DMS153 treated with DMSO at 0.1 percent for 48 hours (cell line): ENCODE measurements around the gene OGT.
"Not testable (repeated sequence)": the region's sequence is repeated elsewhere in the genome, so short reads cannot be mapped to it uniquely, and the experiment has no call there.

Experiments used
- DNase-seq: peaks from one replicate; lab custom pipeline; 2025; ENCODE audit not compliant: unreplicated experiment; lab: John Stamatoyannopoulos, UW

The OGT gene

GRCh38 chrX:71532753-71533425 lies at the start of gene OGT:
Gene OGT, plus strand, starts transcription at chrX:71533104. Its CDS starts 196 bp downstream, at chrX:71533300.
- DNase-seq: peak; percentile 47

- DNase-seq: no peak
Observed at GRCh38 chrX:71487814-71488213, 45.1 kb upstream of the OGT start.

- DNase-seq: no peak
Observed at GRCh38 chrX:71489540-71489939, 43.4 kb upstream of the OGT start.

- DNase-seq: no peak
Observed at GRCh38 chrX:71492231-71493065, 40.5 kb upstream of the OGT start.

GRCh38 chrX:71493111-71493613 lies 39.7 kb upstream of the OGT start:
- no peak for DNase-seq

GRCh38 chrX:71495979-71496378 lies 36.9 kb upstream of the OGT start:
- DNase-seq: not testable (repeated sequence)

GRCh38 chrX:71496476-71496875 lies 36.4 kb upstream of the OGT start:
- no peak for DNase-seq

- not testable (repeated sequence) for DNase-seq
Observed at GRCh38 chrX:71502080-71502479, 30.8 kb upstream of the OGT start.

- DNase-seq: no peak
Observed at GRCh38 chrX:71504346-71504745, 28.6 kb upstream of the OGT start.

- no peak for DNase-seq
Observed at GRCh38 chrX:71509289-71509688, 23.6 kb upstream of the OGT start.

GRCh38 chrX:71510161-71510560 lies 22.7 kb upstream of the OGT start:
- DNase-seq: no peak

- DNase-seq: not testable (repeated sequence)
Observed at GRCh38 chrX:71513731-71514130, 19.2 kb upstream of the OGT start.

GRCh38 chrX:71514367-71515037 lies 18.4 kb upstream of the OGT start:
- DNase-seq: no peak

- DNase-seq: no peak
Observed at GRCh38 chrX:71515038-71515396, 17.9 kb upstream of the OGT start.

- no peak for DNase-seq
Observed at GRCh38 chrX:71525316-71525715, 7.6 kb upstream of the OGT start.

GRCh38 chrX:71532078-71532752 lies 689 bp upstream of the OGT start:
- no peak for DNase-seq

- no peak for DNase-seq
Observed at GRCh38 chrX:71533516-71533850, 579 bp downstream of the OGT start.

- no peak for DNase-seq
Observed at GRCh38 chrX:71533851-71534561, 1.1 kb downstream of the OGT start.

GRCh38 chrX:71534773-71535544 lies 2.1 kb downstream of the OGT start:
- DNase-seq: no peak

GRCh38 chrX:71536285-71536684 lies 3.4 kb downstream of the OGT start:
- DNase-seq: no peak
